ENCODE measurements around the gene MIB1.
"Not testable (repeated sequence)": the region's sequence is repeated elsewhere in the genome, so short reads cannot be mapped to it uniquely, and the experiment has no call there.

Gene MIB1

GRCh38 chr18:21745231-21745630 lies 4.6 kb downstream of the MIB1 start:
- no peak for DNase-seq

GRCh38 chr18:21747268-21747667 lies 6.7 kb downstream of the MIB1 start:
- no peak for DNase-seq

GRCh38 chr18:21747764-21748693 lies 7.4 kb downstream of the MIB1 start:
- no peak for DNase-seq

- no peak for DNase-seq
These were observed 17.2 kb downstream of the MIB1 start for GRCh38 chr18:21757833-21758232.

GRCh38 chr18:21759836-21760235 lies 19.2 kb downstream of the MIB1 start:
- DNase-seq: peak; percentile 28

- no peak for DNase-seq
These were observed 19.7 kb downstream of the MIB1 start for GRCh38 chr18:21760321-21760720.

GRCh38 chr18:21761471-21762115 lies 21.0 kb downstream of the MIB1 start:
- no peak for DNase-seq

- no peak for DNase-seq
These were observed 21.7 kb downstream of the MIB1 start for GRCh38 chr18:21762181-21762772.

GRCh38 chr18:21763846-21764646 lies 23.5 kb downstream of the MIB1 start:
- no peak for DNase-seq

GRCh38 chr18:21769206-21769605 lies 28.6 kb downstream of the MIB1 start:
- DNase-seq: no peak

- DNase-seq: no peak
These were observed 34.1 kb downstream of the MIB1 start for GRCh38 chr18:21774722-21775121.

GRCh38 chr18:21777814-21778213 lies 37.2 kb downstream of the MIB1 start:
- DNase-seq: no peak

- no peak for DNase-seq
These were observed 45.9 kb downstream of the MIB1 start for GRCh38 chr18:21786526-21786925.

GRCh38 chr18:21796089-21796488 lies 55.5 kb downstream of the MIB1 start:
- not testable (repeated sequence) for DNase-seq

GRCh38 chr18:21798126-21798525 lies 57.5 kb downstream of the MIB1 start:
- no peak for DNase-seq

GRCh38 chr18:21799721-21800120 lies 59.1 kb downstream of the MIB1 start:
- DNase-seq: no peak

- no peak for DNase-seq
These were observed 62.9 kb downstream of the MIB1 start for GRCh38 chr18:21803495-21803894.

- DNase-seq: no peak
These were observed 65.3 kb downstream of the MIB1 start for GRCh38 chr18:21805771-21806366.

- DNase-seq: no peak
These were observed 67.6 kb downstream of the MIB1 start for GRCh38 chr18:21808185-21808584.

GRCh38 chr18:21809725-21810124 lies 69.1 kb downstream of the MIB1 start:
- no peak for DNase-seq

GRCh38 chr18:21815101-21815500 lies 74.5 kb downstream of the MIB1 start:
- DNase-seq: no peak

GRCh38 chr18:21820033-21820810 lies 79.6 kb downstream of the MIB1 start:
- no peak for DNase-seq
